ENCODE data around the gene SLC27A3.

DNA sequence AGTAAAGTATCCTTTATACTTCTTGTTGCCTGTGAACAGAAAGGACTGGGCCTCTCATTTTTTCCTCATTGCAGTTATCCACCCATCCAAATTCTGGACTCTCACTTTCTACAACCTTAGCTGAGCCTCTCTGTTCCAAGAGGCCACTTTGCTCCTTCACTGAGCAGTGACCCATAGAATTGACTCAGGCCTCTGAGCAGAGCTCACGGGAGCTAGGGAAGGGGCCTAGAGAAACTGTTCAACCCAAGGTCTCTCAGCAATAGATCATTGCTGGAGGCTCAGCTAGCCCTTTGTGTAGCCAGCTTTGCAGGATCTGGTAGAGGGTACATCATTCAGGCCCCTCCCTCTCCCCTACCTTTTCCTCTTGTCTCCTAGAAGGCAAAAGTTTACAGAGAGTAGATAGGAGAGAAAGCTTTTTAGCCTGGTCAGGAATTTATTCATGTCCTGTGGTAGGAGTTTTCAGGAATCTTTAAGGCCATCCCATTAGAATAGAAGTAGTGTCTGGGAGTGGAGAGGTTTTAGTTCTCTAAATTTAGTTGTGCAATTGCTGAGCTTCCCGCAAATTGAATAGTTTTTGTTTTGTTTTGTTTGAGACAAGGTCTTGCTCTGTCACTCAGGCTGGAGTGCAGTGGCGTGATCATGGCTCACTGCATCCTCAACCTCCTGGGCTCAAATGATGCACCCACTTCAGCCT lies 40.7 kb upstream of the SLC27A3 start:
- TF ChIP-seq POLR2AphosphoS2 (IDR thresholded peaks at IDR 0.05; ENCODE audit: low read length) (no peak), ZC3H4 (CRISPR knock-in tag; IDR thresholded peaks at IDR 0.05; ENCODE audit: borderline replicate concordance) (no peak), FOXA1 (IDR thresholded peaks at IDR 0.05; ENCODE audit: borderline replicate concordance) (no peak), EGR1 (conservative IDR thresholded peaks at IDR 0.05) (no peak), SMAD3 (CRISPR knock-in tag; conservative IDR thresholded peaks at IDR 0.05) (no peak), ZBTB8A (IDR thresholded peaks at IDR 0.05; ENCODE audit: partially characterized antibody) (no peak), ZNF175 (CRISPR knock-in tag; IDR thresholded peaks at IDR 0.05; ENCODE audit: low read depth) (no peak), ZNF23 (CRISPR knock-in tag; IDR thresholded peaks at IDR 0.05) (no peak), FUS (optimal IDR thresholded peaks at IDR 0.05; ENCODE audit: low read depth, low read length) (no peak), MTA3 (IDR thresholded peaks at IDR 0.05; ENCODE audit: borderline replicate concordance) (no peak), TCF7 (IDR thresholded peaks at IDR 0.05; ENCODE audit: borderline replicate concordance) (no peak), ZNF274 (IDR thresholded peaks at IDR 0.05; ENCODE audit: borderline replicate concordance, low read depth, low read length) (no peak)
- TF ChIP-seq, protein P1, sequence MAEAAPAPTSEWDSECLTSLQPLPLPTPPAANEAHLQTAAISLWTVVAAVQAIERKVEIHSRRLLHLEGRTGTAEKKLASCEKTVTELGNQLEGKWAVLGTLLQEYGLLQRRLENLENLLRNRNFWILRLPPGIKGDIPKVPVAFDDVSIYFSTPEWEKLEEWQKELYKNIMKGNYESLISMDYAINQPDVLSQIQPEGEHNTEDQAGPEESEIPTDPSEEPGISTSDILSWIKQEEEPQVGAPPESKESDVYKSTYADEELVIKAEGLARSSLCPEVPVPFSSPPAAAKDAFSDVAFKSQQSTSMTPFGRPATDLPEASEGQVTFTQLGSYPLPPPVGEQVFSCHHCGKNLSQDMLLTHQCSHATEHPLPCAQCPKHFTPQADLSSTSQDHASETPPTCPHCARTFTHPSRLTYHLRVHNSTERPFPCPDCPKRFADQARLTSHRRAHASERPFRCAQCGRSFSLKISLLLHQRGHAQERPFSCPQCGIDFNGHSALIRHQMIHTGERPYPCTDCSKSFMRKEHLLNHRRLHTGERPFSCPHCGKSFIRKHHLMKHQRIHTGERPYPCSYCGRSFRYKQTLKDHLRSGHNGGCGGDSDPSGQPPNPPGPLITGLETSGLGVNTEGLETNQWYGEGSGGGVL (CRISPR knock-in tag; IDR thresholded peaks at IDR 0.05) = no peak
- TF ChIP-seq, protein P2, sequence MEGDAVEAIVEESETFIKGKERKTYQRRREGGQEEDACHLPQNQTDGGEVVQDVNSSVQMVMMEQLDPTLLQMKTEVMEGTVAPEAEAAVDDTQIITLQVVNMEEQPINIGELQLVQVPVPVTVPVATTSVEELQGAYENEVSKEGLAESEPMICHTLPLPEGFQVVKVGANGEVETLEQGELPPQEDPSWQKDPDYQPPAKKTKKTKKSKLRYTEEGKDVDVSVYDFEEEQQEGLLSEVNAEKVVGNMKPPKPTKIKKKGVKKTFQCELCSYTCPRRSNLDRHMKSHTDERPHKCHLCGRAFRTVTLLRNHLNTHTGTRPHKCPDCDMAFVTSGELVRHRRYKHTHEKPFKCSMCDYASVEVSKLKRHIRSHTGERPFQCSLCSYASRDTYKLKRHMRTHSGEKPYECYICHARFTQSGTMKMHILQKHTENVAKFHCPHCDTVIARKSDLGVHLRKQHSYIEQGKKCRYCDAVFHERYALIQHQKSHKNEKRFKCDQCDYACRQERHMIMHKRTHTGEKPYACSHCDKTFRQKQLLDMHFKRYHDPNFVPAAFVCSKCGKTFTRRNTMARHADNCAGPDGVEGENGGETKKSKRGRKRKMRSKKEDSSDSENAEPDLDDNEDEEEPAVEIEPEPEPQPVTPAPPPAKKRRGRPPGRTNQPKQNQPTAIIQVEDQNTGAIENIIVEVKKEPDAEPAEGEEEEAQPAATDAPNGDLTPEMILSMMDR (IDR thresholded peaks at IDR 0.05 in 2 of 3, conservative IDR thresholded peaks at IDR 0.05 in 1 of 3; ENCODE audit: insufficient read depth in 2 of 3, low read depth in 1 of 3, low read length in 3 of 3) = no peak

Data from K562 (cell line).